OCI-M2 (cell line): Measurements from ENCODE around the gene EDIL3.
"Not testable (repeated sequence)": the region's sequence is repeated elsewhere in the genome, so short reads cannot be mapped to it uniquely, and the experiment has no call there.

Experiments used
- DNase-seq: peaks from one replicate; lab custom pipeline; 2025; ENCODE audit not compliant: unreplicated experiment; lab: John Stamatoyannopoulos, UW

Gene EDIL3

GRCh38 chr5:84085387-84086041, 299.2 kb downstream of the EDIL3 start:
- peak; percentile 13 for DNase-seq

GRCh38 chr5:84080908-84081307, 303.8 kb downstream of the EDIL3 start:
- DNase-seq = no peak

DNA sequence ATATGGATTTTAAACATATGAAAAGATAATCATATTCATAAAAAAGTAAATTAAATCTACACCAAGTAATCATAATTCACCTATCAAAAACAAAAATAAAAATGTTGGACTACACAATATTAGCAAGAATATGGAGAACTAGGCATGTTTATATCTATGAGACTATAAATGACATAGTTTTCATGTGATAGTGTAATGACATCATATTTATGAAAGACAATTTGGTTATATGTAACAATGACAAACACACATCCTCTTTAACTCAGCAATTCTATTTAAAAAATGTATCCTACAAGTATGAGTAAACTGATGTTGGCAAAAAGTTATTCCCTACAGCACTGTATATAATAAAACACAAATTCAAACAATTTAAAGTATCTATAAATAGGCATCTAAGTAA, 312.3 kb downstream of the EDIL3 start:
- no peak for DNase-seq

- DNase-seq = no peak
These were observed 315.0 kb downstream of the EDIL3 start for GRCh38 chr5:84069608-84070179.

- DNase-seq = no peak
These were observed 321.6 kb downstream of the EDIL3 start for GRCh38 chr5:84063041-84063440.

- DNase-seq = no peak
These were observed 325.0 kb downstream of the EDIL3 start for GRCh38 chr5:84059672-84060071.

DNA sequence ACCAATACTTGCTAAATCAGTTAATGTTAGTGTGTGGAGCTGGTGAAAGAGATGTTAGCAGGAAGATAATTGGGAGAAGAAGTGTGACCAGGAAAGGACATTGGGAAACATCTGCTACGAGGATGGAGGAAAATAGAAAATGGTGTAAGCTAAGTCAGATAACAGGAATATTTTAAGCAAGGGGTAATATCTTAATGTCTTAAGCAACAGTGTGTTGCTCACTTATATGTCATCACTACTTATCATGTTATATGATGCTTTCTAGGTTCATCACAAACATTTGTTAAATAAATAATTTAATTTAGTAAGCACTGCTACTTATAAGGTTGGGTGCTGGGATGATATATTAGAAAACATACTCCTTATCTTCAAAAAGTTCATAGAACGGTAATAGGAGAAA, 326.1 kb downstream of the EDIL3 start:
- DNase-seq = no peak

- no peak for DNase-seq
These were observed 327.5 kb downstream of the EDIL3 start for GRCh38 chr5:84057211-84057610.

GRCh38 chr5:84045964-84046363, 338.7 kb downstream of the EDIL3 start:
- DNase-seq = no peak

DNA sequence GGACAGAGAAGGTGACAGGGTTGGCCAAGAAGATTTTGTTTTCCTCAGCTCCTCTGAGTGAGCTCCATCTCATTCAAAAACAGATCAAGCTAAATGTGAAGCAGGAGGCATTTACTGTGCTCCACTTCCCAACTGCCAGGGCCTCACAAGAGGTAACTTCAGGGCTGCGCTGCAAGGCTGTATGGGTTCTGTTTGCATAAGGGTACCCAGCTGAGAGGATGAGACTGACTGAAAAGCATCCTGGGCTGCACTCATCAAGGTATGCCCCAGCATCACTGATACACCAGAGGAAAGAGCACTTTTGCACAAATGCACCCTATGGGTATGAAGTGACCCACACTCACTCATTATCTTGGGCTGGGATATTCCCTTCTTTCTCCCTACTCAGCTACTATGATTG, 347.8 kb downstream of the EDIL3 start:
- DNase-seq = no peak

- no peak for DNase-seq
These were observed 352.4 kb downstream of the EDIL3 start for GRCh38 chr5:84032324-84032723.

DNA sequence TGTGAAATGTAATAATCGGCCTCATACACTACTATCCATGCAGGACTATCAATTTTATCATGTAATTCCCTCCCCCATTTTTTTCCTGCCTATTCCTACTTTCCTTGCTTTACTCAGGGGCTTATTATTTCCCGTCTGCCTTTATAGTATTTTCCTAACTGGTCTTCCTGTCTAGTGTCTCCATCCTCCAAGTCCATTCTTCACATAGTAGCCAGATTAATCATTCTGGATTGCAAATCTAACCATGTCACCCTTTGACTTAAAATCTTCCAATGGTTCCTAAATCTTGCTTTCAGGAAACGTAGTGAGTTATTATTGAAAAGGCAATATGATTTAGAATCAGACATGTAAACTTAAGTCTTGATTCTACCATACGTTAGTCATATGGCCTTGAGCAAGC, 356.6 kb downstream of the EDIL3 start:
- DNase-seq = no peak

DNA sequence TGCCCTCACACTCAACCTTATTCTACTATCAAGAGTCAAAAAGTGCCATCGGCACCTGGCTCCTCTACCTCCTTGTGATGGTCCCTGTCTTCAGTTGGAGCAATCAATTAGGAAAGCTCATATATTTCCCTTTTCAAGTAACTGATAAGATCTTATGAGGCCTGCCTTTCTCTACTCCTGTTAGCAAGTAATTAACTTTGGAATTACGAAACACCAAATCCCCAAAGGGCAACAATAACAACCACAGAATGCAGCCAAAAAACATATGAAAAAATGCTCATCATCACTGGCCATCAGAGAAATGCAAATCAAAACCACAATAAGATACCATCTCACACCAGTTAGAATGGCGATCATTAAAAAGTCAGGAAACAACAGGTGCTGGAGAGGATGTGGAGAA, 366.2 kb downstream of the EDIL3 start:
- DNase-seq = not testable (repeated sequence)

DNA sequence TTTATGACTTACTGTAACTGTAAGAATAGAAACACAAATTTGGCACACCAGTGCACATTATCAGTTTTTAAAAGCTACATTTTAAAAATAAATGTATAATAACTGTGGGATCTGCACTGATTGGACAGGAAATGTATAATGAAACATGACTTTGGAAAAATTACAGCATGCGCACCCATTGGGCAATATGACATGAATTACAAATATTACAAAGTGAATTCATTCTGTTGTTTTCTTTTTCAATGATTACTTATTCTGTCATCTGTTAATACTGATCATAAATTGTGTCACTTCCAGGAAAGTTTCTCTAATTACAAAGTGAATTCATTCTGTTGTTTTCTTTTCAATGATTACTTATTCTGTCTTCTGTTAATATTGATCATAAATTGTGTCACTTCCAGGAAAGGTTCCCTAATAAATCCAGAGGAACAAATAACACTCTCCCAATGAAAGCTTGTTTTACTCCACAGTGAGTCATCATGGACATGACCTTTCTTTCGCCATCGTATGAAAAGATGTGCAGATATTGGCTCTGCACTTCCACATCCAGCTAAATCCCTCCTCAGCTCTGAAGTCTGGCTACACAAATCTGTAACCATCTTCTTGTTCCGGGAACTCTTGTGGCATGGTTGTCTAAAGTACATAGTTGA, 367.0 kb downstream of the EDIL3 start:
- no peak for DNase-seq

DNA sequence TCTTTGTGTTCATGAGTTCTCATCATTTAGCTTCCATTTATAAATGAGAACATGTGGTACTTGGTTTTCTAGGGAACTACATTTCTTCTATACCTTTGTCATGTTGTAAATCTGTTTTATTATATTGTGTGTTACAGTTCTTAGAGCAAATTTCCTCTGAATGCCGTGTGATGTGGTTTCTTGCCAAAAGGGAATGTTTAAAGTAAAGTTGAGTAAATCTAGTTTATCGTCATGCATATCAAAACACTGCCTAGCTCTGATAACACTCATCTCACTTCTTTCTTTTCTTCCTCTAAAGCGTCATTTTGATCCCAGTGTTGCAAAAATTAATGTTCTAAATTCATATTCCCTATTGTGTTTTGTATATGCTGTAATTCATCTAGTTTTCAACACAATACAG, 368.6 kb downstream of the EDIL3 start:
- DNase-seq = no peak

DNA sequence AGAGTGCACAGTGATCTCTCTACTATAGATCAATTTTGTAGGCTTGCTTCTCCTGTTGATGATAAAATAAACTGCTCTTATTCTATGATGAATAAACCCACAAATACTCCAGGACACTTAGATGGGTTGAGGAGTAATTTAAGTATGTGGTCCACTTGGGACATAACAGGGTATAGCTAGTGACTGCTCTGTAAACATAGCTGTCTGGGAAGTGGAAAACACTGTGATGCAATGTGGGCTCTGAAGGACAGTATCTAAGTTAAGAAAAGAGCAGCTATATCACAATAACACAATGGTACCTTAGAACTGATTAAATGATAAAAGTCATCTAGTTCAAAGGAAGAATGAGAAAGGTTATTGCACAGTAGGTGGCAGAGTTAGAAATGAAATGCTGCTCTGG, 369.7 kb downstream of the EDIL3 start:
- DNase-seq = no peak

DNA sequence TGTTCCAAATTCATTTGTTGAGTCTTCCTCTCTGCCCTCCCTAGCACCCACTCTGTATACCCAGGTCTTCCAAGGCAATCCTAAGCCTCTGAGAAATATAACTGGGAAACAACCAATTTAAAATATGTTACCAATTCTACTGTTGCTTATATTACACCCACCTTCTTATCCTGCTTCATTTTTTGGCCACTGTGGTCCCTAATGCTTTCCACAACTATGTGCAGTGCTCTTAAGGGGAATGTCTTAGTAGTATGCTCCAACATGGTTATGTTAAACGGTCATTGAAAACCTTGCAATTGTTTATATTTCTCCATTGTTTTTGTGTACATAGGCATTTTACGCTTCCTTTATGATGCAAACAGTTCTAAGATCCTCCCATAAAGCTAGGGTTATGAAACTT, 390.9 kb downstream of the EDIL3 start:
- no peak for DNase-seq

DNA sequence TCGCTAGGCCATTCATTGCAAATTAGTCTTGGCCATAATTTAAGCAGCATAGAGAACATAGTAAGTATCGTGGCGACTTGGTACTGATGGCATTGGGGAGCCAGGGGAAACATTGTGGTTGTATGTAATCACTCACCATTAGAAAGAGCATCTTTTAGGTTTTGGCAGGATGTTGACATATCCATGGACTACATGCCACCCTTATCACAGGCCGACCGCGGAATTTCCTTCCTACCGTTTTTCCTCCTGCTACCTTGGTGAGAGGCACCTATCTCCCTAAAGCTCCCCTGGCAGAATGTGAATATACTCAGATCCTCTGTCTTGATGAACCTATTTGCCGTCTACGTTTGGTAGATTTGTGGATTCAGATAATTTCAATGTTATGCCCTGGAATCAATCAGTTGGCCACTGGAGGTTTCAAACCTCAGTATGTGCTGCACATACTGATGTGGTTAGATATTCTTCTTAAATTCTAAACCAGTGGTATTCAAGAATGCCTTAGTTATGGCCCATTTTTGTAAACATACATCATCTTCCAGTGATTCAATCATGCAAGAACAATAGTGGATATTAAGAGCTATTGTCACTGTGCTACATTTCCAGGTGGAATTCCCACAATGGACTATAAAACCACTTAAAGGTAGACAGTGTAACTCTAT, 393.0 kb downstream of the EDIL3 start:
- DNase-seq = no peak

GRCh38 chr5:83988293-83988685, 396.4 kb downstream of the EDIL3 start:
- DNase-seq = no peak

DNA sequence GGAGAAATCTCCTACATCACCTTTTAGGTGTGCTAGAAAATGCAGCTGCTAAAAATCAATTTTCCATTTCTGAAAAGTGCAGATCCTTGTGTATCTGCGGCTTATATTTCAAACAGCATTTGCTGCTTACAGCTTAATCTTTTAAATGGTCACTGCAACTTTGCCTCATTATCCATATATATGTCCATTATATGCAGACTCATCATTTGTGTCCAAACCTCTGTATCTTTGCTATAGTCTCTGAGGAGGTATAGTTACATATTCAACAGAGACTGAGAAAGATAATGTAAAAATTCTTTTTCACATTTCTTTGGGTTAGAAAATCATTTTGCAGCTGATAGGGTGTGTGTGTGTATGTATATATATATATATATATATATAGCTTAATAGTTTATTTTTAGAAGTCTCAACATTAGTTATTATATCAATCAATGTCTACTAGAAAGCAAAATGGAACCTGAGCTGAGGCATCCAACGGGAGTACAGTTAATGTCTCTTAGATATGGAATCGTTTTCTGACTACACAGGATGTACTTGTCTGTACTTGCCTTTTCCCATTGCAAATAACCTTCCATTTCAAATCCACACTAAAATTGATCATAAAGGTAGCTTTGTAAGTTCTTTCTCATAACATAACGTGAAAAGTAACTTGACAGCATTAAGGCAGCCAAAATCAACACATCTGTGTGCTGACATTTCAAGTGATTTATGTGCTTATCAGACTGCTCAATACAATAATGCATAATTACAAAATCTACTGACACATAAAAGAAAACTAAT, 397.0 kb downstream of the EDIL3 start:
- no peak for DNase-seq

- no peak for DNase-seq
These were observed 400.8 kb downstream of the EDIL3 start for GRCh38 chr5:83983852-83984251.
